Omental fat pad (tissue), 4 donors: ENCODE results near the gene FBL. TPM values are rescaled to one million over a fixed set of nuclear protein-coding genes. Genes with fewer than 3 reads are reported as not detected.

Source experiments
- ATAC-seq: fragments of 150-250 bp; one replicate; pipeline ENCODE4 v1.9.1; 2016; ENCODE audit warnings: mild to moderate bottlenecking, moderate library complexity; ENCODE audit not compliant: low FRiP score
- DNase-seq: peaks from one replicate; pipeline ENCODE4 v3.0.0-alpha.2; 2019; ENCODE audit warnings: low spot score
- CTCF ChIP-seq, 3 donors: fragments of 450-650 bp; IDR thresholded peaks; one replicate each; pipeline ENCODE4 v1.5.1; 2016 to 2017; ENCODE audit warnings: antibody characterized with exemption in 3 of 3, mild to moderate bottlenecking in 3 of 3, moderate library complexity in 2 of 3
- total RNA-seq, 4 donors: library from RNA; depleted of rRNA; stranded (reverse); fragments of >200 nt; gene quantifications; one replicate each; pipeline ENCODE4 v1.1.0, GENCODE V29; 2016

The FBL gene
- total RNA-seq, 4 donors from 2014 or later: 103 to 194 (median 125) TPM

- ATAC-seq (no peak), DNase-seq (no peak)
- no peak for TF ChIP-seq CTCF (IDR thresholded peaks at IDR 0.05)
These were observed 25.2 kb upstream of the FBL start for GRCh38 chr19:39871362-39871761.

- ATAC-seq (no peak), DNase-seq (no peak)
- TF ChIP-seq CTCF (IDR thresholded peaks at IDR 0.05): no peak
These were observed 24.2 kb upstream of the FBL start for GRCh38 chr19:39870171-39870971.

- DNase-seq: no peak
- TF ChIP-seq CTCF (IDR thresholded peaks at IDR 0.05): no peak
These were observed 21.8 kb upstream of the FBL start for GRCh38 chr19:39867952-39868351.

GRCh38 chr19:39867133-39867532 is 21.0 kb upstream of the FBL start:
- no peak for TF ChIP-seq CTCF (IDR thresholded peaks at IDR 0.05)
- ATAC-seq: no peak
- DNase-seq: no peak

More at GRCh38 chr19:39867952-39868351, 21.8 kb upstream of the FBL start:
- ATAC-seq: no peak

- no peak for ATAC-seq
- no peak for TF ChIP-seq CTCF (IDR thresholded peaks at IDR 0.05)
- no peak for DNase-seq
These were observed 19.8 kb upstream of the FBL start for GRCh38 chr19:39865953-39866352.

GRCh38 chr19:39865186-39865585 is 19.0 kb upstream of the FBL start:
- TF ChIP-seq CTCF (IDR thresholded peaks at IDR 0.05): no peak
- DNase-seq (no peak), ATAC-seq (no peak)

GRCh38 chr19:39864118-39864517 is 17.9 kb upstream of the FBL start:
- no peak for TF ChIP-seq CTCF (IDR thresholded peaks at IDR 0.05)
- ATAC-seq (no peak), DNase-seq (no peak)
